NCI-H1417 treated with DMSO at 0.1 percent for 48 hours (cell line): ENCODE results near the gene ARL15.
"Not testable (repeated sequence)": the region's sequence is repeated elsewhere in the genome, so short reads cannot be mapped to it uniquely, and the experiment has no call there.

Experiments
- DNase-seq: peaks from one replicate; lab custom pipeline; 2025; lab: John Stamatoyannopoulos, UW

Gene ARL15

DNA sequence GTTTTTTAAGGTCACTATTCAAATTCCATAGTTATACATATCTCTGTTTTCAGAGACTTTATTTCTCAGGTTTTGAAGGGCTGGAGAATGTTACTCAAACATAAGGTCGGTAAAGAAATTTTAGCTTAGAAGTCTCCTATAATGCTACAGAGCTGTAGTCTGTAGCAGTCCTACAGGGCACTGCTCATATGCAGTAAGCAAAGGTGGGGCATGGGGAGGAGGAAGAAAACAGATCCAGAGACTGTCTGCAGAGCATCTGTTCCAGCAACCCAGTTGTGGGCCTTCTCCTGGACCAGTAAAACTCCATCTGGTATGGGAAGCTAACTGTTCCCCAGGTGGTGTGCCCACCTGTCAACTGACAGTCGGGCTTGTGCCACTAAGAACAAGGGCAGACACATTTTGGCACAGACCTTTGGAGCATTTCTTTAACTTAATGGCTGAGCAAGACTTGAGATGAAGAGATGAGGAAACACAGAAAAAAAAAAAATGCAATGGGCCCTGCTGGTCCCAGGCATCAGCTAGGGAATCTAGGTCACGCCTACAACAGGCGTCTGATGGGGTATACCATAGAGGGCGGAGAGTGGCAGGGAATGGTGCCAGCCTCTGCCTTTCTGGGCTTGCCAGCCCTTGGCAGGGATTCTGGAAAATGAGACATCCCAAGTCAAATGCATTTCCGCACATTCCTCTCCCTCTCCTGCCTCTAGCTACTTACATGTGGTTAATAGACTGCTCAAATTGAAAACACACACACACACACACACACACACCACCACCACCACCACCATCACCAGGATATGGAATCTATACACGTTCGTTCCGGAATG, 218.9 kb downstream of the ARL15 start:
- DNase-seq = no peak

DNA sequence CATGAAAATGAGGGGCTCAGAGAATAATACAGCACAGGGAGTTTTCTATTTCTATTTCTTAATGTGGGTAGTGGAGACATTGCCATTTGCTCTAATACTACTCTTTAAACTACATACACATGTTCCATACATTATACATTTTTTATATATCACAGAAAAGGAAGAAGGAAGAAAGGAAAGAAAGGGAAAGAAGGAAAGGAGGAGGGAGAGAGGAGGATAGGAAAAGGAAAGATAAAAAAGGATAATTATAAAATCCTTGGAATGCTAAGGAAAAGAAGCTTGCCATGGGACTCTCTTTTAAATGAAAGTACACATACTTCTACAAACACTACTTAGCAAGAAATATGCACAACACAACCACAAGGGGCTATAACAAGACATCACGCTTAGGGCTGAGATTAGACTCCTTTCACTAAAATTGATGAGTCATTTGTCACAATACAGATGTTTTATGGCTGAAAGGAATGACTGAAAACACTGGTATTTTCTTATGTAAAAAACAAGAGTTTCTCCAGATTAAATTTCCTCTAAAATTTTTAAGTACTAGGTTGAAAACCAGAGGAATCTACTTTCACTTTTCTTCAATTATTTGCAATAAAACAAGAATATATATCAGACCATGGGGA, 219.8 kb downstream of the ARL15 start:
- DNase-seq = no peak

DNA sequence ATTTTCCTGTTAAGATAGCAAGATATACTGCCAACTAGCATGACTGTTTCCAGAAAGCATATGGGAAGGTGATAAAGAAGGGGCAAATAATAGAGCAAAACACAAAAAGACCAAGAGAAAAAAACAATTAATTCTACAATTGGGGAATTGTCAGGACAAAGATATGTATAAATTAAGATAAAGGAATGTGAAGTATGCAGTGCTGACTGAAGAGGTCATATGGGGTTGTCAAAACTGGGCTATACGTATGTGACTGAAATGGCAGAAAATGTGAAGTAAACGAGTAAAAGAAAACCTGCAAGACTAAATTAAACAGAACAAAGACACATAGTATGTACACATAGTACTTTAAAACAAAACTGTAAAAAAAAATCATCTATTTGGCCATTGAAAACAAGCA, 222.3 kb downstream of the ARL15 start:
- no peak for DNase-seq

DNA sequence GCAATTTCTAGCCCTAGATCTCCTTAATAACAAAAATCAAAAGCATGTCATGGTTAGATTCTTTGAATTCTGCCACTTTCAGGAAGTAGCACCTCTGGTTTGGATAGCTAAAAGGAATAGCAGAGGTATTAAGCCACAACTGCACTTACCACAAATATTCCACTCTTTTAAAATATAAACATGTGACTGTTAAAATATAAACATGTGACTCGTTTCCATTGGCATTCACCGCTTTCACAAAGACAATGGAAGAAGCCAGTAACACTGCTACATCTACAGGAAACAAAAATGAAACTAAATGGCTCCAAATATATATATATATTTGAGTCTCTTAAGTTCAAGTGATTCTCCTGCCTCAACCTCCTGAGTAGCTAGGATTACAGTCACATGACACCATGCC, 222.9 kb downstream of the ARL15 start:
- DNase-seq = no peak

DNA sequence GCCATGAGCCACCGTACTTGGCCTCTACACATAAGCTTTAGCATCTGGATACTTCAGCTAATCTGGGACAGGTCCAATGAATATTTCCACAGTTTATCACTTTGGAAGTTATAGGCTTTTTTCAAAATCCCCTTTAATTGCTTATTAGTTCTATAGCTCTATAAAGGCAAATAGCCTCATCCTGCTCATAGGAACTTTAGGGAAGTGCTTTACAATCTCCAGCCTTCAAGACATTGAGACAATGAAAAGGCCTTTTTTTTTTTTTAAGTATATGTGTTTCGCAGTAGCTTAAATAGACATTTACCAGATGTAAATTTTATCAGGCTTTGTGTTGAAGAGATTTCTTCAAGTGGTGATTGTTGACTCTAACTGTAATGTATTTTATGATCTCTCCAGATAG, 224.2 kb downstream of the ARL15 start:
- DNase-seq = no peak

DNA sequence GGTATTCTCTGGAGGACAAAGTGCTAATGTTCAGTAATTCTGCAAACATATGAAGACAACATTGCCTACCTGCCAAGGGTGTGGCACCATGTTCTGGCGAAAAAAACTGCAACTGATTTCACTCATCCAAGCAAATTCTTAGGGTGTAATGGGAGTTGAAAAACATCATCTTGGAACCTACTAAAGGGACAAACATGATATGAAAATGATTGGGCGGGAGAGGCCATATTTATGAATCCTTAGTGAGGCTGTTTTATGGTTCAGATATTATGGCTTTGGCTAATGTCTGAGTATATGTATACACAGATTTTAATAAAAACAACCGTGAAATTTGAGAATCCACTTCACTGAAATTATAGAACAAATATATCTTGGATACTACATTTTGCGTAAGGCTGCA, 225.7 kb downstream of the ARL15 start:
- DNase-seq = no peak

DNA sequence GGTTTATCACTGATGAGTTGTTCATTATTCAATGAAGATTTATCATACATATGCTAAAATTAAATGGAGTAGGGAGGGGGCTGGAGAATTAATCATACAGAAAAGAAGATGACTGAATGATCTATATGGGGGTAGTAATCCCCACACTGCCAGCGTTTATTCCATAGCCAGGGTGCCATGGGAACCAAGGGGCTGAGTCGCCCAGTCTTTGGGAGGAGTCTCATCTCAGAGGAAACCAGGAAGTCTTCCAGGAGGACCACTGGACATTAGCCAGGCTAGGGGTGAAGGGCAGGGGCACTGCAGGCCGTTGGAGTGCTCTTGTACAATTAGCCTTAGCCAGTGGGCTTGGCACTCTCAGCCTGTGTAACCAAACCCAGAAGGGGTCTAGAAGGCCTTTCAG, 226.5 kb downstream of the ARL15 start:
- no peak for DNase-seq

DNA sequence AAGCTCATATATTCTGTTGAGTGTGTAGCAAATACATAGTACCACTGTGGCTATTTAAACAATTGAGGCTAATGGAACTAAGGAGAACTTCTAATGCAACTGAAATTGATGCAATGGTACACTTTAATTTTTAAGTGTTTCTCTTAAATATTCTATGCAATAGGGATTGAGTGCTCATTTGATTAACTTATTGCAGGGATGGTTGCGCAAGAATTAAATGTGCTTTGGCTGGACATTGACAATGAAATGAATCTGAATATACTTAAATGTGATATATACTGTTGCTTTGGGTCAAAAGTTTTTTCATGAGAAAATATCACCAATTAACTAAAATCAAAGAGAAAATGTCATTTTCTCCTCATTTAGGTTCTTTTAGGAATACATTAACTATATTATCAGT, 227.1 kb downstream of the ARL15 start:
- DNase-seq = no peak

DNA sequence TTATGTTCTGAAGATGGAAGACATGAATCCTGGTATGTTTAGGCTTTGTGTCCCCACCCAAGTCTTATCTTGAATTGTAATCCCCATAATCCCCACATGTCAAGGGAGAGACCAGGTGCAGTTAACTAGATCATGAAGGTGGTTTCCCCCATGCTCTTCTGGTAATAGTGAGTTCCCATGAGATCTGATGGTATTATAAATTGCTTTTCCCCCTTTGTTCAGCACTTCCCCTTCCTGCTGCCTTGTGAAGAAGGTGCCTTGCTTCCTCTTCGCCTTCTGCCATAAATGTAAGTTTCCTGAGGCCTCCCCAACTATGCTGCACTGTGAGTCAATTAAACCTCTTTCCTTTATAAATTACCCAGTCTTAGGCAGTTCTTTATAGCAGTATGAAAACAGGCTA, 229.0 kb downstream of the ARL15 start:
- no peak for DNase-seq

DNA sequence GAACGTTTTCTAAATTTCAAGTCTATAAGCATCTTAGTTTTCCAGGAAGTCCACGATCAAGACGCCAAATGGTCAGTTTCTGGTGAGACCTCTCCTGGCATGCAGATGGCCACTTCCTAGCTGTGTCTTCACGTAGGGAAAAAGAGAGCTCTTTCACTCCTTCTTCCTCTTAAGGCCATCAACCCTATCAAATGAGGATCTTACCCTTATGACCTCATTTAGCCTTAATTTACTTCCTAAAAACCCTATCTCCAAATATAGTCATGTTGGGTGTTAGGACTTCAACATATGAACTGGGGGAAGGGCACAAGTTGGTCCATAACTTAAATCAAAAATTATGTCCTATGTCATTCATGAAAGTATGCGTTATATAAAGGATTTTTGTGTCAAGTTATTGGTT, 229.5 kb downstream of the ARL15 start:
- DNase-seq = no peak

DNA sequence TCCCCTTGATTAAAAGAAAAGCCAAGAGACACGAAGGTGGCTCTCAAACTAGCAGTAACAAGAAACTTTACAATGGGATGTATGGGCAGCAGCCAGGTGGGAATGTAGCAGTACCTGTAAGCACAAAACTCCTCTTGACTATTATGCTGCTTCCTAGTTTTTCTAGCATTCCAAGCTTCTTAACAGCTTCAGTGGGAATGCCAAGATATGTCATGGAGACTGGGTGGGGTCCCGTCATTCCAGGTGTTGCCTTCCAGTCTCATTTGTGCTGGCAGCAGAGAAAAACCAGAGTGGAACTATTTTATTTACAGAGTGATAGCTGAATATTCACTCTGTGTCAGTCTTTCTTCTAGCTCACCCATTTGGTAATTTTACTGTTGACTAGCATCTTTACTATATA, 236.6 kb downstream of the ARL15 start:
- DNase-seq = no peak

DNA sequence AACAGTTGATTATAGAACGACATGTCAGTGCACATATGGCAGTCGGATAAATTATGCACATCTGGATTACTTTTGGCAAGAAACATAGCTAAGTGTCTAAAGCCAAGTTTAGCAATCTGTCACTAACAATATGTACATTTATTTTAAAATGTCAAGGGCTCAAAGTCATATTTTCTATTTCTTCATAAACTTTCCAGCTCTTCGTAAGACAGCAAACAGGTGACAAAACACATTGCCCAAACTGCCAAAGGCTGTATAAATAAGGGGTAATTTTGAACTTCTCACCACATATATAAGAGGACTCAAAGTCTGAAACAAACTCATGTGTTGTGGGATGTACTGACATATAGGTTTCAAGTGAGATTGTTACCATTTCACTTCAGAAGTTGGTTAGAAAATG, 237.2 kb downstream of the ARL15 start:
- DNase-seq = no peak

DNA sequence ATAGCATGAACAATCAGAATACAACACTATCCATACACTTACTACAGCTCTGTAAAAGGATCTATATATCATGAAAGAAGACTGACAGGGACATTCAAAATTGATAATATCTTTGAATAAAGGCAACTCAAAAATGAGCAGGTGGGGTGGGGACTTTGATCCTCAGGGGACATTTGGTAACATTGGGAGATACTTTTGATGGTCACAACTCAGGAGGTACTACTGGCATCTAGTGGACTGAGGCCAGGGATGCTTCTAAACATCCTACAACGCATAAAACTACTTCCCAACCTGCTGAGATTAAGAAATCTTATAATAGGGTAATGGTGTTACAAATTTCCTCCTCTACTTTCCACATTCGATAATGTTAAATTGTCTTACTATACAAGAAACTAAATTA, 243.9 kb downstream of the ARL15 start:
- no peak for DNase-seq

DNA sequence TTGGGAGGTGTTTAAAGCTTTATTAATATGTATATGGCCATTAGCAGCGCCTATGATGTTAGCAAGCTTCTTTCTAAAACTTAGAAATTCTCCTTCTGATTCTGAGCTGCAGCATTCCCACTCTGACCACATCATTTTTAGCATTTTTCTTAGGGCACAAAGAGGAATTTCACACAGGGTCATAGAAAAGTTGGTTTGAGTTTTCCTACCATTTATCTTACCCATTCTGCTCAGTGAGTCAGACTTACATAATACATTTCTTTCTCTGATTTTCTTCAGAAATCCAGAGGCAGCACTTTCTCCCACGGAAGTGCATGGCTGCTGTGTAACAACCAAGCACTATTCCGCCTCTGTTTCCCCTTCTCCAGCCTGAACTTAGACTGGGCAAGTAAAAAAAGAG, 246.6 kb downstream of the ARL15 start:
- DNase-seq = no peak

DNA sequence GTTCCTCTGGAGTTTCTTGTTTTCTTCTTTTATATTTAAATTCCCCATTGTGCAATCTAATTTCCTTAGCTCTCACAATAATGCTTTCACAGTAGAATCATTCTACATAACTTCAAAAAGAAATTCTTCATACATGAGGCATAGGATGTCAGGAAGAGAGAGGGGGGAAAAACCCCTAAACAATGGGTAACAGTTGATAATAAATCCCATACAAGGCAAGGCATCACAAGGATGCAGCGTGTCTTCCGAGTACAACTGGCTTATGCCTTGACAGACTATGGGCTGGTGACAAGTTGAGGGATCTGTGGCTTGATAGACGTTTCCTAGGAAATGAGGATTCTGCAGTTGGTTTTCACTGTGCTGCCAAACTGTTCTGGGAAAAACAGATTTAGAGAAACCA, 247.4 kb downstream of the ARL15 start:
- no peak for DNase-seq

DNA sequence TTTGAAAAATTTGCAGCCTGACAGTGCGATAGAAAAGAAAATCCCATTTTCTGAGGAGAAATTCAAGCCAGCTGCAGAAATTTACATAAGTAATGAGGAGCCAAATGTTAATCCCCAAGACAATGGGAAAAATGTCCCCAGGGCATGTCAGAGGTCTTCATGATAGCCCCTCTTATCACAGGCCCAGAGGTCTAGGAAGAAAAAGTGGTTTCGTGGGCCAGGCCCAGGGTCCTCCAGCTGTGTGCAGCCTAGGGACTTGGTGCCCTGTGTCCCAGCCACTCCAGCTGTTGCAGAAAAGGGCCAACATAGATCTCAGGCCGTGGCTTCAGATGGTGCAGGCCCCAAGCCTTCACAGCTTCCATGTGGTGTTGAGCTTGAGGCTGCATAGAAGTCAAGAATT, 249.5 kb downstream of the ARL15 start:
- DNase-seq = not testable (repeated sequence)

DNA sequence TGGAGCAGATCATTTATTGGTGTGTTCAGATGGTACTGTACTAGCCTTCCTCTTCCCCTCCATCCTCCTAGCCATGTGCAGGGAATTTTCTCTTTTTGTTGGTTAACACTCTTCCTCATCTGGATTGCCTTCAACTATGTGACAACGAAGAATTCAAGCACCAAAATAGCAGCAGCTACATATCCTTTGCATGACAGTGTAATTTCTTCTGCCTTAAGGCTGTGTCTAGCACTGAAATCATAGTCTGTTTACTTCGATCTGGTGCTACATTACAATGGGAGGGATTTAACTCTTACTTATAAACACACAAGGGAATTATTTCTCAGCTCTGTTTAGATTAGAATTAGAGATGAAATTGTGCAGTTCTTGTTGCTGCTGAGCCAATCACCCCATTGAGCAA, 260.4 kb downstream of the ARL15 start:
- DNase-seq = no peak

DNA sequence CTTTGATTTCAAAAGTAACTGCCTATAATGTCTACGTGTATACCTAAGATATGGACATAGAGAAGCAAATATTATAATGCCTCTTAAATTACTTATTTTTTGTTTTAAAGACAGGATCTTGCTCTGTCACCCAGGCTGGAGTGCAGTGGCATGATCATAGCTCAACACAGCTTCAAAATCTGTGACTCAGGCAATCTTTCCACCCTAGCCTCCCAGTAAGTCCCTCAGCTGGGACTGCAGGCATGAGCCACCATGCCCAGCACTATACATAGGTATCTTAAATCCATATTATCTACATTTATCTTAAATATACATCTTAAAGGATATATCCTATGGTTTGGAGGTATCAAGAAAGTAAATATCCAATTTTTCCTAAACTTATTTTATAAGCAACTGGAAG, 261.2 kb downstream of the ARL15 start:
- no peak for DNase-seq

DNA sequence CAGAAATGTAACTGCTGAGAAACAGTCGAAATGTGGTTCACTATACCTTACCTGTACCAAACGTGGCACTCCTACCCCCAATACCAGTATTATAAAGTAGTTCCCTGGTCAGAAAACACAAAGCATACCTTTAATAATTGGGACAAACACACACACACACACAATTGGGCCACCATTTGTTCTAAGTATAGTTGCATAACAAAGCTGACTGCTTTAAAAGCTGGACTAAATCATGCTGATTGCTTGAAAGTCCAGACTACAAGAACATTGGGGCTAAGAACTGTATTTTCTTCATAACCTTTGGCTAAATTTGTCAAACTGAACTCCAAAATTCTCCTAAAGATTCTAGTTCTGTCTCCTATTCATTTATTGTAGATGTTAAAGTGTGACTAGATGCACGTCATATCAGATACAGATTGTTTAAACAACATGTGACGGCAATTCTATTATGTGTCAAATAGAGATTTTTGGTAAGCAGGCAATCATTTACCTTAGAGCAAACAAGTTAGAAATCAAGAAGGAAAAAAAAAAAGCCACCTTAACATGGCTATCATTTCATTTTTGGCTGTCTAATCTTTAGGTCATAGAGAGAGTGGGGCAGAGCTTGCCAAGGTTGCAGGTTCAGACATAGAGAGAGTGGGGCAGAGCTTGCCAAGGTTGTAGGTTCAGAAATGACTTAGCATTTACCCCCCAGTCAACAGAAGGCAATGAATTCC, 265.1 kb downstream of the ARL15 start:
- no peak for DNase-seq

DNA sequence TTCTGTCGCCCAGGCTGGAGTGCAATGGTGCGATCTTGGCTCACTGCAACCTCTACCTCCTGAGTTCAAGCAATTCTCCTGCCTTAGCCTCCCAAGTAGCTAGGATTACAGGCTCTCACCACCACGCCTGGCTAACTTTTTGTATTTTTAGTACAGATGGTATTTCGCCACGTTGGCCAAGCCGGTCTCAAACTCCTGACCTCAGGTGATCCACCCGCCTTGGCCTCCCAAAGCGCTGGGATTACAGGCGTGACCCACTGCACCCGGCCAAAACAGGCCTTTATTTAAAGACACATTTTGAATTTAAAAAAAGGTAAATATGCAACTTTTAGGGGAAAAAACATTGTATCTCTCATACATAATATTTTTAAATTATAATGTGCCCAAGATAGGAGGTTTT, 266.1 kb downstream of the ARL15 start:
- not testable (repeated sequence) for DNase-seq

DNA sequence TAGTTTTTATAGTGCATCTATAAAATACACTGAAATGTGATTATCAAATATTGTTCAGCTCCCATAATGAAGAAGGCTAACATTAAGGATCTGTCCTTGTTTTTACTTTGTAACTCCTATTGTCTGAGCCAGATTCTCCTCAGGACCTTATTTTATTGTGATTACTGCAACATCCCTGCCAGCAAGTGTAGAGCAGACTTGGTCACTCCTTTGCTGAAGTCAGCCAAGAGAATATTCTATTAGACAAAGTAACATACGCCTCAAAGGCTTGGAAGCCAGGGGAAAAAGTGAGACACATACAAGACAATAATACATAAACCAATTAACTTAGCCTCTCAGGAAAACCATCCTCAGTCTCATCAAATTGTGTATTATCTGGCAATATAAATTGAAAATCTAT, 269.6 kb downstream of the ARL15 start:
- no peak for DNase-seq

DNA sequence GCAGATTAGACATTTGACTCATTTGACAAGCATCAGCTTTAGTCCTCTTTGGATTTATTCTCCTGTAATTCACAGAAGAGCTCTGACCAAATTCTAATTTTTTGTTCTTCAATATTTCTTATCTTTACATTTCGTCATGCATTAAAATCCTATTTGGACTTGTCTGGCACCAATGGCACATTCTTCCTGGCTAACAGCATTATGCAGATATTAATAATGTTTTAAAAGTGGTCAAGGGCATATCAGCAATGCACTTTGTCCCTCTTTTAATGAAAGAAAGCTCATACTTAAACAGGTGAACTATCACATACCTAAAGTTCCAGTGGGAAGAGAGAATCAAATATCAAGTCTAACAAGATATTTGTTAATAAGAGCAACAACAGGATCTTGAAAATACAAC, 270.4 kb downstream of the ARL15 start:
- DNase-seq = no peak

DNA sequence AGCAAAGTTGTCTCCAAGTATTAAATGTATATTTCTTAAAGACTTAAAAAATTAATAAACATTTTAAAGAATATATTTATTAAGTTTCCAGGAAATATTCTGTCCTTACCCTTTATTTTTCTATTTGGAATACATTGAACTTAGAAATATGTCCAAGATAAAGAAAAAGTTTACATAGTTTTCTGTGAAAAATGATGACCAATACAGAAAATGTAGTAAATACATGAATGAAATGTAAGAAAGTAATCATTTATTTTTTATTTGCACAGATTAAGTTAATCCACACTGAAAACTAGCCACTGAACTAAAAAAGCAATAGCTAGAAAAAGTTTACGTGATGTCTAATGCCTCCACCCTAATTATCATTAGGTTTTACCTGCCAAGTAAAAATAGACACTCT, 273.2 kb downstream of the ARL15 start:
- DNase-seq = no peak
